NCI-H2029 treated with DMSO at 0.1 percent for 48 hours (cell line): ENCODE measurements around the gene KMO.

Source experiments
- DNase-seq: peaks from one replicate; lab custom pipeline; 2025; lab: John Stamatoyannopoulos, UW

Gene KMO

DNA sequence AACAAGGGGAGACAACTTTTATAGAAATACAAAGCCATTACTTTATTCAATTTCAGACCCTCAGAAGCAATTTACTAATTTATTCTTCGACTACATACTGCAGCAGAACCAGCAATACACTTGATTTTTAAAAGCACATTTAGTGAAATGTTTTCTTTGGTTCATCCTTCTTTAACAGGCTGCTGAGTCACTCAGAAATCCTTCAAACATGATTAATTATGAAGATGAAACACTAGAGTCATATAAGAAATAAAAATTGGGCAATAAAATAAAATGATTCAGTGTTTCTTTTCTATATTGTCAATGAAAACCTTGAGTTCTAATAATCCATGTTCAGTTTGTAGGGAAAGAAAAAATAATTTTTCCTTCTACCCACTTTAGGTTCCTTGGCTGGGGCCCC lies 61.0 kb downstream of the KMO start:
- no peak for DNase-seq

DNA sequence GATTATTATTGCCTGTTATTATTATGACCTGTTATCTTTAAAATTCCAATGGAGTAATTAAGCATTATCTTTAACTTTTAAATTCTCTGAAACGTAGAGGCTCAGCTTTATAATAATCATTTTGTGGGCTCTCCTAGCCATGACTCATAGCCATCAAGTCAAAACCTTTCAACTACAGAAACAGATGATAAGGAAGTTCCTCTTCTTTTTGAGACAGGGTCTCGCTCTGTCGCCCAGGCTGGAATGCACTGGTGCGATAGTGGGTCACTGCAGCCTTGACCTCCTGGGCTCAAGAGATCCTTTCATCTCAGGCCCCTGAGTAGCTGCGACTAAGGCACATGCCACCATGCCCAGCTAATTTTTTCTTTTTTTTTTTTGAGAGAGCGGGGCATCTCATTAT lies 64.5 kb downstream of the KMO start:
- DNase-seq, result no peak

DNA sequence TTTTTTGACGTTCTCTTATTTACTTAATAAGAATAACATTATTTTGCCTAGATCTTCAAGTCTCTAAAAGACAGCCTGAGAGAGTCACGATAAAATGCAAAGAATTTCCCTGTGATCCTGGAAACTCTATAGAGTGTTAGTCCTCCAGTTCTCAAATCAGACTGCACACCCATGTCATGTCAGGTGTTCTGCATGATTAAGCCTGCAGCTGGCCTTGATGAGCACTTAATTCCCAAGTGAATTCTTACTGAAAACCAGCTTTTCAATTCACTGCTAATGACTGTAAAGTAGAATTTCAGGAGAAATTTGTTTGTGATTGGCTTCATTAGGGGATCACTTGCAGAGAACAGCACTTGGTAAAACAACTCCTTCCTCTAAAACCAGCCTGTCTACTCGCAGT lies 66.1 kb downstream of the KMO start:
- no peak for DNase-seq

DNA sequence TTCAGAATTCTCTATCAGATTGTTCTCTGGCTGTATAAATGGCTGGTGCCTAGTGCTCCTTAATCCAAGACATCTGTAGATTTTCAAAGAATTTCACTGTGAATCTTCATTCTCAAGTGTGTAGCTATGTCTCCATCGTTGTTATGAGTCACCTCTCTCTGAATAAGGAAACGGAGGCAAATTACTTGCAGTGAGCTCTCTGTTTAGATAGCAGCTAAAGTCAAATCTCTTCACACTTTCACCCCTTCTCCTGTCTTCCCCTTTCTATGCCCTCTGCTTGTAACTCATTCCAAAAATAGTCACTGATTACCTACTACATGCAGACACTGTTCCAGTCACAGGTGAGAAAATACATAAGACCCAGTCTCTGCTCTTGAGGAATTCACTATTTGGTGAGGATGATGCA lies 68.3 kb downstream of the KMO start:
- DNase-seq, result no peak

DNA sequence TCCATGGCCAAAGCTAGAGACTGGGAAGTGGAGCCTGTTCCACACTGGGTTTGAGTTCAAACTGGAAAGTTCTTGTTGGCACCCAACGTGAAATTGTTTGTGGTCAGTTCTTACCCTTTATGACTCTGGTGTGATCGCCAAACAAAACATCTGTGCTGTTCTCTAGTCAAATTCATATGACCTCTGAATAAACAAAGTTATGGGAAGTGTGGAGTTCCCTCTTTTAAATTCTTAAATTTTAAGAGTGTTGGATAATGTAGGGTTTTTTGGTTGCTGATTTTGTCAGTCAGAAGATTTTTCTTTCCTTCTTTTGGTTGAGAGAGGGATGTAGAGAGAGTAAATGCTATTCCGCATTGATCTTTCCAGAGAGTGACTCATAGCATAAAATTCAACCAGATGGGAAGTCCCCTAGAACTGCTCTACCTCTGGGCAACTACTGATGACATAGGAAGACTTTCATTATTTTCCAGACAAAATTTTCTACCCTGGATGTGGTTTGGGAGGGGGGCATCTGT lies 71.6 kb downstream of the KMO start:
- DNase-seq, result no peak

DNA sequence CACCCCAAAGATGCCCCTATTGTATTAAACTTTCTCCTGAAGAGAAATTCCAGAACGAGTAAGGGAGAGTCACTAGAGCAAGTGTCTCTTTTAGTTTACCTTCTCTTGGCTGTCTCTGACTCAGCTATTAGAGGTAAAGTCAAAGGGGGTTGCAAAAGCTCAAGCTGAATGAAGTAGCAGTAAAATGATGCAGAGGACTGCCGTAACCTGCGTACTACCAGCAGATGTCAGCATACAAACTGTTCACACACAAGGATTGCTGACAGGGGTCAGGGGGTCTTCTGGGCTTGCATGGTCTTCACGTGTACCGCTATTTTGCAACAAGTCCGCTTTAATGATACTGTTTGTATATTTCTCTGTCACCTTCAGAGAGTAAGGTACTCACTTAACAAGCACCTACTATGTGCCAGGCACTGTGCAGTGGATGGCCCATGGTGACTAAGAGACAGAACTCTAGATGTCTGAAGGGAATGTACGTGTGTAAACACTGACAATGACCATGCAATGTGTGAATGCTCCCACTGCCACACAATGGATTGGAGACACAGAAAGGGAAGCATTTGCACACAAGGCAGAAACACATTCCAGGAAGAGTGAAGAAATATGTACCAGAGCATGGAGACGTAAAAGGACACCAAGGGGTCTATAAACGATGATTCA lies 73.1 kb downstream of the KMO start:
- no peak for DNase-seq

DNA sequence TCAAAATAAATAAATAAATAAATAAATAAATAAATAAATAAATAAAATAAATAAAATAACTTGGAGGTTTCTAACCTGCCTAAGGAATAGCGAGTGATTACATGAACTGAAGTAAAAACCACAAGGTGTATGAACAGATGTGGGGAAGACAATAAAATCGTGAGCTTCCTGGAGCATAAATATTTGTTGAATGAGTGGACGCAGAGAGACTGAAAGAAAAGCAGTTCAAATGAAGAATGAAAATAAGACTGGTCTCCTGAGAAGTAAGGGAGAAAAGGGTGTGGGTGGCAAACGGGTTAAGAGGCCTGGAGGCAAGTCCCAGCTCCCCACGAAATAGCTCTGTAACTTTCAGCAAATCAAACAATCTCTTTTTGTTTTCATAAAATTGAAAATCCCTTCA lies 74.4 kb downstream of the KMO start:
- DNase-seq, result no peak

DNA sequence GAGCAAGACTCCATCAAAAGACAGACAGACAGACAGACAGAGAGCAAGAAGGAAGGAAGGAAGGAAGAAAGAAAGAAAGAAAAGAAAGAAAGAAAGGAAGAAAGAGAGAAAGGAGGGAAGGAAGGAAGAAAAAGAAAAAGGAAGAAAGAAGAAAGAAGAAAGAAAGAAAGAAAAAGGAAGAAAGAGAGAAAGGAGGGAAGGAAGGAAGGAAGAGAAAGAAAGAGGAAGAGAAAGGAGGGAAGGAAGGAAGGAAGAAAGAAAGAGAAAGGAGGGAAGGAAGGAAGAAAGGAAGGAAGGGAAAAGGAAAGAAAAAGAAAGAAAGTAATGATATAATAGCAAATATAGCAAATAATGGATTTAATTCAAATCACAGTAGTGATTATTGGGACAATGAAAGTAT lies 75.3 kb downstream of the KMO start:
- DNase-seq, result no peak

DNA sequence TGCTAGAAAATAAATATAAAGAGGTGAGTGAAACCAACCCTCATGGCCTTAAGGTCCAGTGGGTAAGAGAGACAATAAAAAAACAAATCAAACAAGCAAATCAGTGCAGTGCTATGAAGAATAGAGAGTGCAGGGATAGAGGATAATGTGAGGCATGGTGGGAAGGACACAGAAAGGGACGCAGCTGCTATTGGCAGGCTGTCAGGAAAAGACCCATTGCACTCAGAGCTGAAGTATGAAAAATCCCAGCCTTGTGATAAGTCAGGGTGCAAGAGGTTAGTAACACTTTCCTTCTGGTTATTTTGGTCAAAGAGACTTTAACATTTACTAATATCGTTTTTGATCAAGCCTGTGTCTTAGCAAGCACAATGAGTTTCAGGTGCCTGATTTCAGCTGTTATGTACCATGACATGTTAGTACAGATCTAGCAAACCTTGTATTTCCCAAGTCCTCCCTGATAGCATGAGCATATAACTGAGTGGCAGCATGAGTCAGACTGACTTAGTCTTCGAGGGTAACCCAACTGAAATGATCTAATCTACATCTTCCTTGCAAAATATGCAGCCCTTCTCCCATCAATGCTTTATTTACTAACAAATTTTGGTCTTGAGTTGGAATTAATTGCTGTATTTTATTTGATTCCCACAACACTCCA lies 76.3 kb downstream of the KMO start:
- DNase-seq, result no peak

DNA sequence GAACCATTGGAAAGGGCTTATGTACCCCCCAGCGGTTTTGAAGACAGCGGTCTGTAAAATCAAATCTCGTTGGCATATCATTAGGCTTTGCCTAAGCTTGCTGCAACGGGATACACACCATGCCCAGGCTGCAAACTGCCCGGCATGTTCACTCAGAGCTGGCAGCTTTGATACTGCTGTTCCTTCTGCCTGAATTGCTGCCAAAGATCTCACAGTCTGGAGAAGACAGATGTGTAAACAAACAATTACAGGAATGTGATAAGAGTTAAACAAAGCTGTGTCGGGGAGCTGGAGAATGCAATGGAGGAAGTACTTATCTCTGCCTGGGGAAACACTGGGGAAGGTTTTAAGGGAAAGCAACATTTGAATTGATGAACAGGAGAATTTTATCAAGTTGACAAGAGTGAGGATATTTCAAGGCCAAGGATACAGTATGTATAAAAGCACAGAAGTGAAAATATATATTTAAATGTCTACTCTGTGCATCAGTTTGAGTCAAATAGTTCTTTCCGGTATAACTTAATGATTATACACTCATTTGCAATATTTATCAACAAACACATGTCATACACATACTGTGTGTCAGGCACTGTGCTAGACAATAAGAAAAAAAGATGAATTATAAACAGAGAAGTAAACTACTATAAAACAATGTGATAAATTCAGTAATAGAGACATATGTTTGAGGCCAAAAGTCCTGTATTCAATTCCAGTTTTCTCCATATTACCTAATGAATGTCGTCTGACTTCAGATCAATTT lies 78.1 kb downstream of the KMO start:
- DNase-seq, result peak; percentile 85

DNA sequence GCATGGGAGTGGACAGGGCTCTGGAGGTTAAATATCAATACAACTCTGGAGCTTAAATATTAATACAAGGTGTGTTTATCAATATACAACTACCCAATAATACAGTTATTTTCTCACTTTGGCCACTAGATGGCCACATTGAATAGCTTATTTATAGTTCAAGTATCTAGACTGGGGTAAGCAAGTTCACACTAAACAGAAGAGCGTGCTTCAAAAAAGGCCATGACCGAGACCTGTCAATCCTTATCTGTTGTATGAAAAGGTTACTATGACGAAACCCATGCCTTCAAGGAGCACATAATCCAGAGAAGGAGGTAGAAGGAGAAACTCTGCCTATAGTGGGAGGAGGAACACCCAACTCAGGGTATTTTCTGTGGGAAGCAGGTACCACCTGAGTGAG lies 78.9 kb downstream of the KMO start:
- peak; percentile 20 for DNase-seq

DNA sequence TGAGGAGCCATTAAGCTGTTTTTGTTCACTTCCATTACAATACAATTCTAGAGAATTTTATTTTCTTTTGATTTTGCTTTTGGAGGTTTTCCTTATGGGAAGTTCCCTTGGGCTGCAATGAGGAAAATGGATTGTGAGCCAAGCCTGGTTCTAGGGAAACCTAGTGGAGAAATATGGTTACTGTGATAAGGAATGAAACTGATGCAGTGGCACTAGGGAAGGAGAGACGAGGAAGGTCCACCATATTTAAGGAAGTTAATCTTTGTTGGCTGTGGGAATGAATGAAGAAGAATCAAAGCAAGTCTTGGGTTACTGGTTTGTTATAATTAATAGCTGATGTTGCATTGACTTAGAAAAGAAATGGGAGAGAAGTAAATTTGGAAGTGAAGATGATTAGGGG lies 79.6 kb downstream of the KMO start:
- no peak for DNase-seq

DNA sequence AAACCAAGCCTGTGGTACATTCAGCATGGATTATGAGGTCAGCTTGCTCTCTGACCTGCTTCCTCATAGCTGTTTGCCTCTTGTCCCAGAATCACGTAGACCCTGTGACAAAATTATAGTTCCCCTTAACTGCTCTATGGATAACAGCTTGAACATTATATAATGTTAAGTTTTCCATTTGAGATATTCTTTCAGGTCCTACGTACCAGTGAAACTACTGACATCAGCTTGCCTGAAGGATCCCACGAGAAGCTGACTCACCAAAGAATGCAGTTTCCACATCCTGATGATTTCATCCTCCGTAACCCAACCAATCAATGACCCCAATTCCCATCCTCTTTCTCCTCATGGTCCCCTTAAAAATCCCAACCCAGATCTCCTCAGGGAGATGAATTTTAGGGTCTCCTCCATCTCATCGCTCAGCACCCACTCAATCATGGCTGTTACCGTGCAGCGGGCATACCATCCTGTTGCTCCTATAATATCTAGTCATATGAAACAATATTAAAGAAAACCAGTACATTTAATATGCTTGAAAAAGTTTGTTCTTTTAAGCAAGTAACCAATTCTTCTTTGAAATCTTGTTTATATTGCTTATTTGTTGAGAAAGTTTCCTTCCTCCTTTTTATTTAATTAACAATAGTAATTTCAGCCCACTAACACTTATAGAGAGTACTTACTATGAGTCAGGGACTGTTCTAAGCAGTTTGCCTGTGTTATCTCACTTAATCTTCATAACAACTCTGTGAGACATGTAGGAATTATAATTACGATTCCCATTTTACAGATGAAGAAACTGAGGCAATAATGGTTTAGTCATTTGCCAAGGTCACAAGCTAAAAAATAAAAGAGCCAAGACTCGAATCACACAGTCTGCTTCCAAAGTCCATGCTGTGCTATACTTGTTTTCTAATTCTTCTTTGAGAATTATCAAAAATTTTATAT lies 80.6 kb downstream of the KMO start:
- no peak for DNase-seq

DNA sequence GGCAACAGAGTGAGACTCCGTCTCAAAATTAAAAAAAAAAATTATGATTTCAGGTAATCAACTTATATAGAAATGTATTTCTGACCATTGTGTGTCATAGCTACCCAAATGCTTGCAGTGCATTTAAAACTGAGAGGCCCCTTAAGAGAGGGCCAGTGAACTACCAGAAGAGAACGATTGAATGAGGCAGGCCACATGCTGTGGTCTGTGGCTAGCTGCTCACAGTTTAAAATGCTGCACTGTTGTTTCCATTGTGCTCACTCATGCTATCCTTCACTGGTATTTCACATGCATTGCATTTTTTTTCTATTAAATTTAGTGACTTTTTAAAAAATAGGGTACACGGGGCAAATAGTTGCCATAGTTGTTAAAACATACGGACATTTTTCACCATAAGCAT lies 82.0 kb downstream of the KMO start:
- no peak for DNase-seq

DNA sequence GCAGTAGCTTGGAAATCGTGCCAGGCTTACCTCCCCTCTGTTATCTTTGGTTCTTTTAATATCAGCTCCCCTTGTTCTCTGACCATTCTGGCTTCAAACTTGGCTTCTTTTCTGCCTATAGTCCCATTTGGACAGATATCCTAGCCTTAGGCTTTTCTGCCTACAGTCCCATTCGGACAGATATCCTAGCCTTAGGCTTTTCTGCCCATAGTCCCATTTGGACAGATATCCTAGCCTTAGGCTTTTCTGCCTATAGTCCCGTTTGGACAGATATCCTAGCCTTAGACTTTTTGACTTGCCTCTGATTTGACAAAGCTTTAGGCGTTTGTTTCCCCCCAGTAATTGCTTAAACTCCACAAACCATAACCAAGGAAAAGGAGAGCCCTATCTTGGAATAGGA lies 82.4 kb downstream of the KMO start:
- DNase-seq, result no peak

DNA sequence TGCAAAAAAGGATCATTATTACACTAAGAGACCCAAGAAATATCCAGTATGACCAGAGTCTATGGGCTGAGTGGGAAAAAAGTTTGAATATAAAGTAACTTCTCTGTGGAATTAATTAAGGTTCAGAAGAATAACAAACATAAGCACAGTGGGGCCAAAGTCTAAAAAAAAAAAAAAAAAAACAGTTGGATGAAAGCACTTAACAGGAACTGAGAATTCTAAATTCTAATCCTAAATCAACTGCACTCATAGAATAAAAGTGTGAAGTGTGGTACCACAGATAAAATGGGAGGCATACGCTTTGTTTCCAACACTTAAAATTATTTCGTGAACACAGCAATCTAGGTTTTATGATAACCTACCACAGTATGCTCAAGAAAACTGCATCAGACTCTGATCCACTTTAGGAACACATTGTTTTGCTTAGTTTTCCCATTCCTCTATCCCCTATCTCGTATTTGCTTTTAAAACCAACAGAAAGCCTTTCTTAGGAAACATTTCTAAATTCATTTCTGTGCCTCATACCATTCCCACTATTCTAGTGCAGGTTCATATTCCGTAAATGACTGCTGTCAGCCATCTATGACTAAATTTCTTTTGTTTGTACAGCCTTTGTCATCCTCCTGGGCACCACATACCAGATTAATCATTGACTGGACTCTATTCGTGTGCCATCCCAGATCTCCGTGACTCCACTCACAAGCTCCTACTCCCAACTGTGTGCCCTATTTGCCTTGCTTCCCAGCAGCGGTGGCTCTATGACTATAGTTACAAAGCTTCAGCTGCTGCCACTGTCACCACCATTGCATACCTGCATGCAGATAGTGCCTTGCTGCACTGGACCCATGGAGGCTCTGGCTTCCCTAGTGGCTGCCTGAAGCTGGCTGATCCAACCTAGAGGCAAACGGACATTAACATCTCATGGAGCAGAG lies 83.1 kb downstream of the KMO start:
- no peak for DNase-seq

DNA sequence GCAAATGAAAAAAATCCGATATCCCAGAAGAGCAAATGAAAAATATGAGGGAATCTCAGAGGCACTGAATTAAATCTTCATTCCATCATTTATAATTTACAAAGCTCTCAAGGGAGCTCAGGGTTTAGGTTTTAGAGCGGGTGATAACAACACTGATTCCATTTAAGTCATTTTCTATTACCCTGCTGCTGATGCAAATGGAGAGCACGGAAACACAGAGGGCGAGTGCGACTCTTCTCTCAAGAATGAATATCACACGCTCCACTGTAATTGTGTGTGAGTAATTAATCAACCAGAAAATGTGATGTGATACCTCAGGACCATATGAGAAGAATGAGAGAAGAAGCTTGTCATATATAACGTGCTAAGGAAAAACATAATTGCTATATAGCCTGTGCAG lies 85.2 kb downstream of the KMO start:
- no peak for DNase-seq

DNA sequence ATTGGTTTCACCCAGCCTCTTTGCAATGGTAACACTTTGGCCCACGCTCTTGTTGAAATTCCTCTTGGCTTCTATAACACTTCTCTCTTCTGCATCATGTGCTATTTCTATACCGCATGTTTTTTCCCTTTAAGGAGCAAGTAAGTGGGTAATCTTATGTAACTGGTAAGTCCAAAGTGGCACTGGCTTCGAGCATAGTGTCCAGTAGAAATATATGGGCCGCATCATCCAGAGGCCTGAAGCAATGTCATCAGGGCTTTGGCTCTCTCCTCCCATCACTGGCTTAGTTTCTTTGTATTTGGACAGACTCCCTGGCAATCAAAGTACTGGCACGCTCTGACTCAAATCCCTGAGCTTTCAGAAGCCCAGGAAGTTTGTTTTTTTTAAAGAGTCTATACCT lies 90.5 kb downstream of the KMO start:
- DNase-seq, result no peak

DNA sequence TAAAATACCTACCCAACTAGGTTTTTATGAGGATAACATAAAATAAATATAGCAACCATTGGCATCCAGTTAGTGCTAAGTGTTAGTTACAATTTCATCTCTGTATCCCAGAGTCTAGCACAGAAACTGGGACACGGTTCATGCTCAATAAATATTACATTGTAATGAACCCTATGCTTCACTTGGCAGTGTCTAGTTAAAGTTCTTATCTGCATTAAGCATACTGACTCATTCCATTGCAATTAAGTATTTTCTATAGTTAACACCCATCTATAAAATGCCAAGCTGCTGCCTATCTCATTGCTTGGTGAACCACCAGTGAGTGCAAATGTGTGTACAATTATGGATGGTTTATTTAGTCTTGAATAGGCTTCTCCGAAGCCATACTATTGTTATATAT lies 92.8 kb downstream of the KMO start:
- no peak for DNase-seq

DNA sequence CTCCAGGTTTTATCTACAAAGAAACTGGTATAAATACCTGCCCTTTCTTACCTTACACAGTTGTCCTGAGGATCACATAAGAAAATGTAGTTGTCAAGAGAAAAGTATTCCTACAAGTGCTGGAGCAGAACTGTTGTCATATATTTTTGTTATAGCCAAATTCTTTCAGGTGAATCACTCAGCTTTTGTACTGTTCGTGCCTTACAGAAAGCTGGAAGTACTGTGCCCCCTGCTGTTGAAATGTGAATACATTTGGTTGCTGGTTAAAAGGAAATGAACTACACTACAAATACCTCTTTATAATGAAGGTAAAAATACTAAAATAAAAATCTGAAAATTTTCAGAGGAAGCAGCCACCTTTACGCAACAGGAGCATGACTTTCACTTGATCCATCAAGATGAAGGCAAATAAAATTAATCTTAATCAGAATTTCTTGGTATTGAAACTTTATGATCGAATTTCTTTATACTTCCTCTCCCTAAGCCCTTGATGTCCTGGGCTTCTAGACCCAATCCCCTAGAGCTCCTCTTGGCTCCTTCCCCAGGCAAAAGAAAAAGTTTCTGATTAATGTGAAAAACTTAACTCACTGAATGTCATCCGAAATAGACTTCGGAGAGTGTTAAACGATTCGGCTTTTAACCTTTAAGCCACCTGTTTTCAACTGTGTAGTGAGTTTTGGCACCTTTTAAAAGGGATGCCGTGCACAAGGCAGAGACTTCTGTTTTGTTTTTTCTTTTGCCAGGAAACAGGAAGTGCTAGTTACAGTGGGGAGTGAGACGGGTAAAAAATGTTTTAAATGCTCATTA lies 95.5 kb downstream of the KMO start:
- no peak for DNase-seq
